NCI-H524 treated with DMSO at 0.1 percent for 48 hours (cell line): ENCODE measurements around the gene GAREM1.
"Not testable (repeated sequence)": the region's sequence is repeated elsewhere in the genome, so short reads cannot be mapped to it uniquely, and the experiment has no call there.

Experiments
- DNase-seq: peaks from one replicate; lab custom pipeline; 2025; lab: John Stamatoyannopoulos, UW

GAREM1 gene

GRCh38 chr18:32326450-32327308 lies 144.0 kb downstream of the GAREM1 start:
- DNase-seq, result no peak

GRCh38 chr18:32324181-32324580 lies 146.5 kb downstream of the GAREM1 start:
- DNase-seq, result no peak

DNA sequence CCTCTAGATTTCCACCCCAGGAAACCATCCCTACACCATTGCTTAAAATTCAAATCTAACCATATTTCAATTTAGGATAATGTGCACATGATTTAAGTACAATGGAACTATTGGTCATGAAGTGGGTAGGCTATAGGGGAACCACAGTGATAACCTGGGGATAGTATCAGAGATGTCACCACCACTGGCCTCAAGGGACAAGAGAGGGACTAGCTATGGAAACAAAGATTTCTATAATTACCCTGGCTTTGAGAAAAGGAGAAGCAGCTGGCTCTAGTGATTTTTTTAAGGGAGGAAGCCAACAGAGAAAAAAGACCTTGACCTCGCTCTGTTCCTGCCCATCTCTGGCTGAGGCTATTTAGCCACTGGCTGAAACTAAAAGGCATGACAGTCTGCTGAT lies 148.9 kb downstream of the GAREM1 start:
- no peak for DNase-seq

DNA sequence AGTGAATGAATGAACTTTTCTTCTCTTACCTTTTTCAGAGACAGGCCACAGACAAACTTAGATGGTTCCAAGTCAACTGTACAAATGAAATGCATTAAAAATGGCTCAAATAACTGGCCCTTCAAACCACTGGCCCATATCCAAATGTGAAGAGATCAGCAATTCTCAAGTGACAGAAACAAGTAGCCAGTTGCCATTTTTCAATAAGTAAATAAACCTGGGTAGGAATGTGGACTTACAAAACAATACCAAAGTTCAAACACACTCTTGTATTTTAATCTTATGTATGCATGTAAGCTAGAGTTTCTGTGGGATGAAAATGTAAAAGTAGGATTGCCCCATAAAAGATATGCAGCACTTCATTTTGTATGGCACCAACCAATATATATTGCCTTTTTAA lies 151.6 kb downstream of the GAREM1 start:
- DNase-seq, result no peak

DNA sequence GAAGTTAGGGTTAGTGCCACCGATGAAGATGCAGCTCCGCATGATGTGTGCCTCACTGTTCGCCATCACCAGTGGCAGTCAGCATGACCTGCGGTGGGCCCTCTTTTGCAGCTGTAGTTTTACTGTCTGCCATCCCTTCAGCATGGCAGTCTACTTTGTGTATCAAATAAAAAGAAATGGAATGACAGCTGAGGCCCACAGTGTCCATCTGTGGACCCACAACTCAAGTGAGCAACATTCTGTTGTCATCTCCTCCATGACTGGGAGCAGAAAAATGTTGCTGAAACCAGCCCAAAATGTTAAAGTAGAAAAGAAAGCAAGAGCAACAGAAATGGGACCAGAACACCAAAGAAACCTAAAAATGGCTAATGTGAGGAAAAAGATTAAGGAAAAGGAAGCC lies 152.1 kb downstream of the GAREM1 start:
- no peak for DNase-seq

DNA sequence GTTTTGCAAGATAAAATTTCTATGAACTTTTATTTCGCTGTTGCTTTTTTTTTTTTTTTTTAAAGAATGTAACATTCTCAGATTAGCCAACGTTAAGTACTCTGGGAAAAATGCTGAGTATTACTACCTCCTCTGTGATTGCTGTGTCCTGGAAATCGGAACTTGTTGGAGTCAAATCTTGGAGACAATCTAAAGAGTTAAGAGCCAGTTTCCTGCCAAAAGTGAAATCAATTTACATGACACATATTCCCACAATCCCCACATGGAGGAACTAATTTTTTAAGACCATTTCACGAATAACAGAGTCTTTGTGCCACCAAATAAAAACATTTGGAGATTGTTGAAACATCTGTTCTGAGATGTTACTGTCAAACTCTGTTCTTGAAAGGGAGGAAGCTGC lies 153.0 kb downstream of the GAREM1 start:
- DNase-seq, result no peak

DNA sequence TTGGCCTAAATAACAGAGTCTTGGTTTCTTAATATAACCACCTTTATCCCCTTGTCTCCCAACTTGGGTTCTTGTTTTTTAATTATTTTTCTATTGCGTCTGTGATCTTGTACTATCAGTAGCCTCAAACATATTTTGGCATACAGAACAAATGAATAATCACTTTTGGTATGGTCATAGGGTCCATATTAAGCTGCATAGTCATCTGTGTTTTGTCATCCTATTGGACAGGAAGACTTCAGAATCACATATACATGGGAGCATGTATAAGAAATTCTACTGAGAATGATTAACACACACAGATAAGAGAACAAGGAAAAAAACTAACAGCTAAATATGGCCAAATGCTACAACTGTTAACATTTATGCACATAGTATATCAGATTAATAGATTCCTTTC lies 154.8 kb downstream of the GAREM1 start:
- DNase-seq, result no peak

DNA sequence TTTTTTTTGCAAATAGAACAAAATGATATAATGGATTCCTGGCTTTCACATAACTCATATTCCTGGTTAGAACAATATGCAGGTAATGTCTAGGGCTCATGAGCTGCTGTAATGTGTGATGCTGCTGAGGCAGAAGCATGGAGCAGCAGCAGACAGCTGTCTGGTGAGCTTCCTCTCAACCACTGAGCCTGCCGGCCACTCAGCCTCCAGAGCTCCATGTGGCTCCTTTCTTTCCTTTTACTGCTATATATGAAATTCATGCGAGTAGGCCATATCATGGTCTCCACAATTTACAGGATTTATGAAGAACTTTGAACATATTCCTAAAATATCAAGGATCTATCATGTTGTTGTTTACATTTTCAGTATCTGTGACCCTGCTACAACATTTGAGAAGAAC lies 159.9 kb downstream of the GAREM1 start:
- no peak for DNase-seq

GRCh38 chr18:32310101-32310500 lies 160.6 kb downstream of the GAREM1 start:
- DNase-seq, result no peak

DNA sequence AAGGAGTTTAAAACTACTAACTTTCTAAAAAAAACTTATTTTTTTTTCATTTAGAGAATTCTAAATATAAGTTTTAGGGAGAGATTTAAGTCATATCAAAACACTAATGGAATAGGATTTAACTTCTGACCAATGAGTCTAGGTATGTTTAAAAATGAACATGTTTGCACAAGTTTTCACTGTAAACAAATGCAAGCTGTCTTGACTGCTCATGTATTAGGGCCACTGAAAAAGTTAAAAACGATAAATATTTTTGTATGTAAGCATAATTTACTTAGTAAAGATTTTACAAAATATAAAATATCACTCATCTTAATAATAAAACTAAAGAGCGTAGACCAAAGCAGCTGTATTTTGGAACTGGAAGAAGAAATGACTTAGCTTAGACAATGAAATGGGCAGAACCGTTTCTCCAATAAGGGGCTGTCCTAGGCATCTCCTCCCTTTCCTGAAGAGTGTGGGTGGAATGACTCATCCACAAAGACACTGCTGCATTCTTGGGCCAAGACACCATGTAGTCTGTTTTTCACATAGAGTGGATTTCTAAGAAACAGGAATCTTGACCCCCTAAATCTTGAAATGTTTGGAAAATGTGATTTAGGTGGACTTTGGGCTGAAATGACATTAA lies 162.1 kb downstream of the GAREM1 start:
- DNase-seq, result no peak

DNA sequence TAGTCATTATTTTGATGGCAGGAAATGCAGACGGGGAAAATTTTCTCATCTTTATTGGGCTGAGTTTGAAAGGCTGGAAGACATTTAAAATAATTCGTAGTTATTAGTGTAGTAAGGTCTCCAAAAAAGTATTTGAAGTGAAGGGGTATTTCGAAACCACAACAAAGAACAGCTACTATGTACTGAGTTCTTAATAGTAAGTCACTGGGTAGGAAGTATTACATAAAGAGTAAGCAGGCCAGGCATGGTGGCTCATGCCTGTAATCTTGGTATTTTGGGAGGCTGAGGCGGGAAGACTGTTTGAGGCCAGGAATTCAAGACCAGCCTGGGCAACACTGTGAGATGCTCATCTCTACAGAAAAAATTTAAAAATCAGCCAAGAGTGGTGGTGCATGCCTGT lies 167.3 kb downstream of the GAREM1 start:
- no peak for DNase-seq

DNA sequence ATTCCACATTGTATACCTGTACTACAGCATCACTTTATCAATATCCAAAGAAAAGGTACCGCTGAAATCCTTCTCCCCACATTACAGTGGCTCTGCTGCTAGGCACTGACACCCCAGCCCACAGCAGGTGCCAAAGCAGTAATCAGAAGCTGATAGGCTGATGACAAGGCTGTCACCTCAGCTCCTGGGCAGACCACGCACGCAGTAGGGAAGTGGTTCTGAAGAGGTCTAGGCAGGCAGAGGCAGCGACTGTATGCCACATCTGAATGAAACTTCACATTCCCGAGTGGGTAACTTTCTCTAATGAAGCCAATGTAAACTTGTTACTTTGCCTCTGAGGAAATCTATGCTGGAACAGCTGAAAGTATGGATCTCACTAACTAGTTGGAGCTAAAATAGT lies 167.9 kb downstream of the GAREM1 start:
- no peak for DNase-seq

GRCh38 chr18:32301976-32302743 lies 168.5 kb downstream of the GAREM1 start:
- DNase-seq, result no peak

GRCh38 chr18:32301361-32301760 lies 169.3 kb downstream of the GAREM1 start:
- no peak for DNase-seq

GRCh38 chr18:32300914-32301313 lies 169.8 kb downstream of the GAREM1 start:
- DNase-seq, result no peak

DNA sequence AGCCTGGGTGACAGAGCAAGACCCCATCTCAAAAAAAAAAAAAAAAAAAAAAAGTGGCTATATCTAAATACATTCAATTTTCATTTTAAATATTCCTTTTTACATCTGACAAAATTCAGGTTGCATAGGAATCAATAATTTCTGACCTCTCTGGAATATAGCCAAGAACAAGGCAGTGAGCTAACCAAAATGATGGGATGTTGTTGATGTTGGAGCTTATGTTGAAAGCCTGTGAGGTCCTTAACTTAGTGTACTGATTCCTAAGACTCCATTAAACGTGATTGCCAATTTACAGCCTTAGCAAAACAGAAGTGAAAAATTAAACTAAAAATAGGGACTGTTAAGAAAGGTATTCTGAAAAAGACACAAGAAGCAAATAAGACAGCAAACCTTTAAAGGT lies 171.2 kb downstream of the GAREM1 start:
- no peak for DNase-seq

DNA sequence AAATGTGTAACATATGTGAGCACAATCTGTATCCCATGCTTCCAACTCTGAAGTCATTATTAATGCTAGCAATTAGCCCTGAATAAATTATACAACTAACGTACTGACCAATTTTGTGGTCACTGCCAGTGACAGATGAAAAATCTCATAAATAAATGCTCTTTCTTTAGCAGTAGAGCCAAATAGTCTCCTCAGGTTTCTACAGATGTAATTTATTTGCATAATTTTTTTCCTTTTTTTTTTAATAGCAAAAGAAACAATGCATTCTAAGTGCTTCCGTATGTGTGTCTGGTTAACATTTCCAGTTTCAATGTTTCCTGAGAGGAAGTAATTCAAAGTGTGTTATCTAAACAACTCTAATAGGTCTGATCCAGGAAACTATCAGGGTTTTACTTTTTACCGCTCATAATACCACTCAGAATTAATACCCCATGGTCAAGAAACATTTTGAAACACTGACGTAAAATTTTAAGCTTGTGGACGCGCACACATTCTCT lies 172.5 kb downstream of the GAREM1 start:
- DNase-seq, result no peak

DNA sequence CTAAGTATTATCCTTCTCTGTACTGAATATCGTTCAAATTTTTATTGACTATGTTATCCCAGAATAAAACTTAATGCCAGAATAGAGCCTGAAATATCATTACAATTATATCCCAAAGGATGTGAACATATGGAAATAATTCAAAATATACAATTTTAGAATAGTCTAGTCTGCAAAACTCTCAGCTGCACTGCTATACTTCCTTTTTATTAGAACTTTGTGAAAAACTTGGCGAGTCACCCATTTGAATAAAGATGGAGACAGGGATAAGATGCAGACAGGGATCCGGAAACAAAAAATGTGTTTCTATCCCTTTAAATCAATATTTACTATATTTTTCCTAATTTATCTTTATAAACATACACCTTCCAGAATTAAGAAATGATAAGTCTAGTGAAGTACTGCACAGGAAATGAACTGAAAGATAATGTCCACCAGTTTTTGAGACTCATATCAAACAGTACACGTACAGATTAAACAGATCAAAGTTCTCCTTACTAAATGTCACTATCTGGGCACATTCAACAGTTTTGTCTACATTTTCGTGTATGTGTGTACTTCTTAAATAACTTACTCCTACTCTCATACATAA lies 173.0 kb downstream of the GAREM1 start:
- DNase-seq, result no peak

GRCh38 chr18:32296851-32297250 lies 173.8 kb downstream of the GAREM1 start:
- DNase-seq, result no peak

DNA sequence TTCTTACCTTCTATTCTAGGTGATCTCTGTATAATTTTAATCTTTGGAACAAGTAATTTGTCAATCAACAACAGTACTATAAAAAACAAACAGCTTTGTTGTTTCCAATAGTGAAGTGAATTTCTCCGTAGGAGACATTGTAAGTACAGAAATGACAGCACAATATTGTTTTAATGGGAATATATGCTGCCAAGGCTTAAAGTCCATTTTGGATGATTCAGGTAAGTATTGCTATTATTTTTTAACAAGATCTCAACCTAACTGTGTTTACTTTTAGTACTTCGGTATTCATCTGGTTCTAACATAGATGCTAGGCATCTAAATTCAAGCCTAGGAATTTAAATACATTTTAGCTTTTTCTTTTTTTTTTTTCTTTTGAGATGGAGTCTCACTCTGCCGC lies 175.1 kb downstream of the GAREM1 start:
- DNase-seq, result no peak

DNA sequence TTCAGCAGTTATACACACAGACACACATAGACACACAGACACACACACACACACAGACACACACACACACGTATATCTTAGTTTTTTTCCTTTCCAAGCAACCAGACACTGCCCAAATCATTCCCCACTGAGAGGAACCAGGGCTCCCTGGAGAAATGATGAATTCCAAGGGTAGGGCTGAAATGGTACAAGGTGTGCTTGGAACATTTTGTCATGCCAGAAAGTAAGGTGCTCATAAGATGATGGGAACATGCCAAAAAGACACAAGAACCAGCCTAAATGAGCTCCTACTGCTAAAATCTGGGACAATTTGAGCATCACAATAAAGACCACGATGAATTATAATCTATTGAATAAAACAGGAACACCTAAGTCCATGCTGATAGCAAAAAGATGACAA lies 177.6 kb downstream of the GAREM1 start:
- DNase-seq, result no peak

DNA sequence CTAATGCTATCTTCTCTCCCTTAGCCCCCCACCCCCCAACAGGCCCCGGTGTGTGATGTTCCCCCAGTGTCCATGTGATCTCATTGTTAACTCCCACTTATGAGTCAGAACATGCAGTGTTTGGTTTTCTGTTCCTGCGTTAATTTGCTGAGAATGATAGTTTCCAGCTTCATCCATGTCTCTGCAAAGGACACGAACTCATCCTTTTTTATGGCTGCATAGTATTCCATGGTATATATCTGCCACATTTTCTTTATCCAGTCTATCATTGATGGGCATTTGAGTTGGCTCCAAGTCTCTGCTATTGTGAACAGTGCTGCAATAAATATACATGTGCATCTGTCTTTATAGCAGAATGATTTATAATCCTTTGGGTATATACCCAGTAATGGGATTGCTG lies 179.1 kb downstream of the GAREM1 start:
- not testable (repeated sequence) for DNase-seq
